OCI-LY7 (cell line): Measurements from ENCODE around the gene ABR.

Experiments used
- CTCF ChIP-seq: fragments of 200-600 bp; sonication (generic); conservative IDR thresholded peaks from 2 replicates; pipeline ENCODE4 v1.5.1; 2014; ENCODE audit warnings: mild to moderate bottlenecking, antibody characterized with exemption, low read length, moderate library complexity, mixed read lengths
- EZH2phosphoT487 ChIP-seq: fragments of 200-600 bp; sonication (generic); IDR thresholded peaks from 2 replicates; pipeline ENCODE4 v1.6.1; 2018; ENCODE audit warnings: low read depth, borderline replicate concordance, mild to moderate bottlenecking, mixed run types, antibody characterized with exemption, low read length, moderate library complexity, mixed read lengths

- TF ChIP-seq CTCF (no peak), EZH2phosphoT487 (no peak)
Observed at GRCh38 chr17:1089915-1090314, 89.9 kb downstream of the ABR start.
